Activated CD8-positive, alpha-beta memory T cell treated with anti-CD3 and anti-CD28 coated beads for 36 hours (primary cell): ENCODE results near the gene CAVIN4. TPM values are rescaled to one million over a fixed set of nuclear protein-coding genes. Genes with fewer than 3 reads are reported as not detected.

Experiments used
- CTCF ChIA-PET: fragments of 350-600 bp; sonication (Branson Sonifier 250); formaldehyde crosslinking; loops from one replicate; lab custom pipeline; 2021; ENCODE audit warnings: antibody characterized with exemption; lab: Charles Lee
- POLR2A ChIA-PET: fragments of 350-600 bp; sonication (Branson Sonifier 250); formaldehyde crosslinking; loops from one replicate; lab custom pipeline; 2021; ENCODE audit warnings: antibody characterized with exemption; lab: Charles Lee
- total RNA-seq, 2 experiments: library from RNA; stranded (reverse); gene quantifications; one replicate each; pipeline ENCODE4 v1.2.3, GENCODE V29; 2021

CAVIN4 gene
- total RNA-seq, 2 experiments from 2014 or later: 0.17 to 0.21 TPM

DNA sequence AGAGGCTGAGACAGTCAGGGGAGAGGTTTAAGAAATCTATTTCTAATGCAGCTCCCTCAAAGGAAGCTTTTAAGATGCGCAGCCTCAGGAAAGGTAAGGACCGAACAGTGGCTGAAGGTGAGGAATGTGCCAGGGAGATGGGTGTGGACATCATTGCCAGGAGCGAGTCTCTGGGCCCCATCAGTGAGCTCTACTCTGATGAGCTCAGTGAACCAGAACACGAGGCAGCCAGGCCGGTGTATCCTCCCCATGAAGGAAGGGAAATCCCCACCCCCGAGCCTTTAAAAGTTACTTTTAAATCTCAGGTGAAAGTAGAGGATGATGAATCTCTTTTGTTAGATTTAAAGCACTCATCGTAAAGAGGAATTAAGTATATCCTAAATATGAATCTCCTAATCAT, 8.2 kb downstream of the CAVIN4 start:
- ChIA-PET POLR2A (no interaction called here), CTCF (interaction anchor here (0.9 kb wide), 1 partner anchor 9 kb away, joined by 4 read pairs; no protein-coding TSS in a partner anchor)

- ChIA-PET CTCF (no interaction called here), POLR2A (no interaction called here)
These were observed 9.5 kb downstream of the CAVIN4 start for GRCh38 chr9:100587375-100587774.

DNA sequence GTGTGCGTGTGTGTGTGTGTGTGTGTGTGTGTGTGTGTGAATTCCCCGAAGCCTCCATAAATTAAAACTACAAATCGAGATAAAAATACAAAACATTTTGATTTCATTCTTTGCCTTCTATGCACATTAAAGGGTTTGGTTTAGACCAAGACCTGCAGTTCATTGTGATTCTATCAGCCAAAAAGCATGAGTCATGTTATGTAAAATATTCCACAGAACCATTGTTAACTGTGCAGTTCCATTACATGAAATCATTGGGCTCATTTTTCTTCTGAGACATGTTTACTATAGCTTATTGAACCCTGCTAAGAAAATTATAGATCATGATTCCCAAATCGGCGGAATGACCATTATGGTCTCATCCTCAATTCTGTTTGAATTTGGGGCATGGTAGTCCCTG, 11.7 kb downstream of the CAVIN4 start:
- POLR2A ChIA-PET: no interaction called here
- CTCF ChIA-PET: no interaction called here

DNA sequence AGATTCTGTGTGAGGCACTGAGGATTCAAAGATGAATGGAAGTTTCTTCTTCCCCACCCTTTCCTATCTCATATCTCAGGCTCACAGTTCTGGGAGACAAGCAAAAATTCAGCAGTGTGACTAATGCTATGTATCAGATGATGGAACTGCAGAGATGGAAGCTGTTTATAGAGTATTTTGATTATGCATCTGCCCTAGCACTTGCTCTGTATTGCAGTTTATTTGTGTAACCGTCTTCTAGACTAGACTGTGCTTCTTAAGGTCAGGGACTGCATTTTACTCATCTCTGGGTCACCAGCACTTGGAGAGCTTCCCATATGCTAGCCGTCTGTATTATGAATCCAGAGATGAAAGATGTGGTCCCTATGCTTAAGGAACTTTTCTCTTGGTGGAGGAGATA, 12.6 kb downstream of the CAVIN4 start:
- POLR2A ChIA-PET: no interaction called here
- CTCF ChIA-PET: no interaction called here

DNA sequence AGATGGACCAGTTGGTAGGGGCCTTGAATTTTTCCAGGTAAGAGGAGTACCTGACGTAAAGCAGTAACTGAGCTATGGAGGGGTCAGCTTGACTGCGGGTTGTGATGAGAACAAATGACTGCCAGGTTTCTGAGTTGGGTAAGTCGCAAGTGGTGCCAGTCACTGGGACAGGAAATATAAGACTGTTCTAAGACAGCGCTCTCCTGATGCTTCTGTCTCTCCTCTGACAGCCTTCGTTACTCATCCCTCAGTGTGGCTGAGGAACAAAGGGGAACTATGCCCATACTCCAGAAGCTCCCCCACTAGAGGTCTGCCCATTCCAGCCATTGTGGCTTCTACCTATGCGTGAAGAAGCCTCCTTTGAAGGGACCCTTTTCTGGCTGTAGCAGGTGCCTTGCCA, 13.3 kb downstream of the CAVIN4 start:
- POLR2A ChIA-PET: no interaction called here
- CTCF ChIA-PET: no interaction called here

GRCh38 chr9:100591639-100592412, 13.9 kb downstream of the CAVIN4 start:
- ChIA-PET POLR2A (no interaction called here), CTCF (no interaction called here)

DNA sequence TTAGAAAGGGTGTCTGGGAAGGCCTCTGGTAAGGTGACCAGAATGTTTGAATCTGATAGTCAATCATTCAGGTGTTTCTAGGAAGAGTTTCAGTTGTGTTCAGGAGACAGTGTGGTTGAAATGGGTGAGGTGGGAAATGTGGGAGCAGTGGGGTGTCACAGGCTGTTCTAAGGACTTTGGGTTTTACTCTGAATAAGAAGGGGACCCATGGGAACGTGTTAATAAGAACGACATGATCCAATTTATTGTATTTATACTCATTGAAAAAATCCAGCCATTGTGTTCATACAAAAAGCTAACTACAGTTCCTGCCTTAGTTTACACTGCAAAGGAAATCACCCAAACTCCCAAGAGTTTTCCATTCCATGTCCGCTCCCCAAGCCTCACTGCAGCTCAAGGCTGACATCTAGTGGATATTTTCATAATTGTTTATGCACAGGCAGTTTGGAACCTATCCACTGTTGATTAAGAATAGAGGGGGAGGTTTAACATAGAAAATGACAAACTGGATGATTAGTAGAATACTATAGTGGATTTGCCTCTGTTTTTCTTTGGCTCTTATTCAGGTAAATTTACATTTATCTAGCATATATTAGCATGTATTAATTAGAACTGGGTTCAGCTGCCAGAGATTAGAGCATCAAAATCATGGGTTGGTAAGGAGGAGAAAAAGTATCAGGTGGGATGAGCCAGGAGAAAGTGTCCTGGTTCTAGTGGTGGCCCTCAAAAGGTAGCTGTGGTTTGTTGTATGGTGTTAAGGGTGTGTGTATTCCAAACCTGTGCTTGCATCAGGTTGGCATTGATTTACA, 17.7 kb downstream of the CAVIN4 start:
- ChIA-PET POLR2A (interaction anchor here (0.6 kb wide), 1 partner anchor 268 kb away, joined by 3 read pairs; no protein-coding TSS in a partner anchor), CTCF (interaction anchor here (1.8 kb wide), 1 partner anchor 10 kb away, joined by 4 read pairs; no protein-coding TSS in a partner anchor)

DNA sequence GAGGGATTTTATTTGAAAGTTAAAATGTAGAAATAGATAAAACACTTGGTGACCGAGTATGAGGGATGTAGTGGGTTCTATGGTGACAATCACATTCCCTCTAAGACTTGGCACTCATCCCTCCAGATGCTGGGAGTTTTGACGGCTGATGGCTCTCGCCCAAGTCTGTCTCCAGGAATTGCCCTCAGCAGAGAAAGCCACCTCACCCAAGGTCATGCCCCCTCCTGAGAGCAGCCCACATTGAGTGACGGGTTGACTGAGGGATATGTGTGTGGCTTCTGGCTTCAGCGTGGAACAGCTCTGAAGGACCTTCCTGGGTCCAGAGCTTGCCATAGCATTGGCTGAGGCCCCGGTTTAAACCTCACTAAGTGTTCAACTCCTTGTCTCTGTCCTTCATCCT, 19.4 kb downstream of the CAVIN4 start:
- POLR2A ChIA-PET: no interaction called here
- CTCF ChIA-PET: no interaction called here

DNA sequence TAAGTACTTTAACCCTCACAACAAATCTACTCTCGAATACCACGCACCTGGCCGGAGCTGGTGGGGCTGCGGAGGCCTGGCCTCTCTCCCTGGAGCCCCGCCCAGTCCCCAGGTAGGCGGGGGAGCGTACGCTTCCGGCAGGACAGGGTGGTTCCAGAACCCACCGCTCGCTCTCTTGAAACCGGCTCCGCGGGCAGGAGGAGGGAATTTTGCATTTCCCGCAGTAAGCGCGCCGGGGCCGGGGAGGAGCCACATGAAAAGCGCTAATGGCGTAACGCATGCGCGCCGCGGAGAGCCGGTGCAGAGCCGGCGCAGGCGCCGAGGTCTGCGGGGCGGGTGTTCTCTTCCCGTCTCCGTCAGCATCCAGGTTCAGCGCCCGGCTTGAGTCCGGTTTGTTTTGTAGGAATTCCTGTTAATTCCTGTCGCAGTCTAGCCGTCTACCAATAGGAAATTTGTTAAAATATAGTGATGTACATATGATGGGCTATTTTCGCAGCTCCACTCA, 20.8 kb downstream of the CAVIN4 start:
- ChIA-PET CTCF (interaction anchor here (0.6 to 1.2 kb wide), 2 partner anchors 225 to 713 kb away, joined by 3 to 5 read pairs; no protein-coding TSS in a partner anchor), POLR2A (no interaction called here)

- CTCF ChIA-PET: interaction anchor here (2.5 kb wide), 1 partner anchor 711 kb away, joined by 9 read pairs; no protein-coding TSS in a partner anchor
These were observed 22.7 kb downstream of the CAVIN4 start for GRCh38 chr9:100600521-100601079.

DNA sequence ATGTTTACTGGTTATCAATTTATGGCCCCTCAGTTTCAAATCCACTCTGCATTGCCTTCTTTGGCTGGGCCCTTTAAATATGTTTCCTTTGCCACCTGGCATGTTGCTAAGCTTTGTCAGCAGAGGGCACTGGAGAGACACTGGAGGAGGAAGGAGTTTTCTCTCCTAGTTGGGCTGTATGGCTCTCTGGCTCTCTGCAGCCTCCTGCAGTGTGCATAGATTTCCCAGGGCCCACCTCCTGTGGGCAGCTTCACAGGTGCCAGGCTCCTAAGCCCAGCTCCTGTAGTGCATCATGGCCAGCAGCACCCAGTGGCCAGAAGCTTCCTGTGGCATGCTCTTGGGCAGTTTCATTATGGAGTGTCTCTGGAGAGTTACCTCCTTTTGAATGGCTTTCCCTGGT, 23.3 kb downstream of the CAVIN4 start:
- CTCF ChIA-PET: interaction anchor here (2.5 kb wide), 1 partner anchor 711 kb away, joined by 9 read pairs; no protein-coding TSS in a partner anchor
- POLR2A ChIA-PET: no interaction called here

More at GRCh38 chr9:100600521-100601079, 22.7 kb downstream of the CAVIN4 start:
- POLR2A ChIA-PET: no interaction called here

DNA sequence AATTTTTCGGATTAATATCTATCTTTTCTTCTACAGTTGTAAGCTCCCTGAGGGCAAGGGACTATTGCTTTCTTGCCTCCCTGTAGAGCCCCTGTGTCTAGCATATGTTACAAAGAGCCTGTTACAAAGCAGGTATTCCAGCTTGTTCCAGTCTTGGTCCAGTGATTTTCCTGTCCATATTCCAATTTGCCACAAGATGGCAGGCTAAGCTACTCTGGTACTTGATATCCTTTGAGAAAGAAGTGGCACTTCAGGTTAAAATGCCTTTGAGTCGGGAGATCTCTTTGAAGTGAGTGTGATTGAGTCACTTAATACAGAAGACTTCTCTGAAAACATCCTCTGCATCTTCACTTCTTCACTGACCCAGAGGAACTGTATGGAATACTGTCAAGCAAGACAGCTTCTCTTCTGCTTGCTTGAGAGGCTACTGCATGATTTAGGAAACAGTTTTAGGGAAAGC, 24.5 kb downstream of the CAVIN4 start:
- ChIA-PET CTCF (interaction anchor here (0.9 to 2.5 kb wide), 2 partner anchors 709 to 721 kb away, joined by 4 to 9 read pairs; no protein-coding TSS in a partner anchor), POLR2A (no interaction called here)

DNA sequence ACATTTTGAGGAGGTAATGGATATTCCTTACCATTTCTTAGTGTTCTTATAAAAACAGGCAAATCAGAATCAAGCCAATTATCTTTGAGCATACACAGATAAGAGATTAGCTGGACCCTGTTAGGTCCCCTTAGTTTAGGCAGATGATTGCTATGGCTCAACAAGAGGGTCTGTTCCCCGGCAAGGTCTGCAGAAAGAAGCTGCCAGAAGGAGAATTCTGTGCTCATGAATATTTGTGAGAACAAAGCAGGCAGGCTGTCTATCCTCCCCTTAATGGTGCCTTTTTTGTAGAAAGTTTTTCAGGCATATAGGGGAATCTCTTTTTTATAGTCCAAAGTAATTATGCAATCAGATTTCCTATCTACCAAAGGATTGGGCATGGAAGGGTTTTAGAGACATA, 27.5 kb downstream of the CAVIN4 start:
- CTCF ChIA-PET: no interaction called here
- POLR2A ChIA-PET: no interaction called here

- ChIA-PET POLR2A (no interaction called here), CTCF (interaction anchor here (0.8 kb wide), 1 partner anchor 13 kb away, joined by 3 read pairs; no protein-coding TSS in a partner anchor)
These were observed 41.3 kb downstream of the CAVIN4 start for GRCh38 chr9:100619194-100619593.

DNA sequence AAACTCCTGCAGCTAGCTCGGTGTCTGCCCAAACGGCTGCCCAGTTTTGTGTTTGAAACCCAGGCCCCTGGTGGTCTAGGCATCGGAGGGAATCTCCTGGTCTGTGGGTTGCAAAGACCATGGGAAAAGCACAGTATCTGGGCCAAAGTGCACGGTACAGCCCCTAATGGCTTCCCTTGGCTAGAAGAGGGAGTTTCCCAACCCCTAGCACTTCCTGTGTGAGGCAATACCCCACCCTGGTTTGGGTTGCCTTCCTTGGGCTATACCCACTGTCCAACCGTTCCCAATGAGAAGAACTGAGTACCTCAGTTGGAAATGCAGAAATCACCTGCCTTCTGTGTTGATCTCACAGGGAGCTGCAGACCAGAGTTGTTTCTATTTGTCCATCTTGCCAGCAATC, 41.8 kb downstream of the CAVIN4 start:
- CTCF ChIA-PET: interaction anchor here (0.8 kb wide), 1 partner anchor 13 kb away, joined by 3 read pairs; no protein-coding TSS in a partner anchor
- POLR2A ChIA-PET: no interaction called here

- ChIA-PET CTCF (no interaction called here), POLR2A (no interaction called here)
These were observed 46.1 kb downstream of the CAVIN4 start for GRCh38 chr9:100623969-100624368.

DNA sequence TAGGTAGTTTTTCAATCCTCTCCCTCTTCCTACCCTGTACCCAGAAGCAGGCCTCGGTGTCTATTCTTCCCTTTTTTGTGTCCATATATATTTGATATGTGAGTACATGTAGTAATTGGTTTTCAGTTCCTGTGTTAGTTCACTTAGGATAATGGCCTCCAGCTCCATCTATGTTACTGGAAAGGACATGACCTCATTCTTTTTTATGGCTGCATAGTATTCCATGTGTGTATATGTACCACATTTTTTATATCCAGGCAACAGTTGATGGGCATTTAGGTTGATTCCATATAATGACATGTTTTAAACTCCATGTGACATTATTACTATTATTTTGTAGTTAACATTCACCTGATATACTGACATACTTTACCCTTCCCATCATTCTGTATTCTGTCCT, 49.1 kb downstream of the CAVIN4 start:
- ChIA-PET CTCF (no interaction called here), POLR2A (no interaction called here)

DNA sequence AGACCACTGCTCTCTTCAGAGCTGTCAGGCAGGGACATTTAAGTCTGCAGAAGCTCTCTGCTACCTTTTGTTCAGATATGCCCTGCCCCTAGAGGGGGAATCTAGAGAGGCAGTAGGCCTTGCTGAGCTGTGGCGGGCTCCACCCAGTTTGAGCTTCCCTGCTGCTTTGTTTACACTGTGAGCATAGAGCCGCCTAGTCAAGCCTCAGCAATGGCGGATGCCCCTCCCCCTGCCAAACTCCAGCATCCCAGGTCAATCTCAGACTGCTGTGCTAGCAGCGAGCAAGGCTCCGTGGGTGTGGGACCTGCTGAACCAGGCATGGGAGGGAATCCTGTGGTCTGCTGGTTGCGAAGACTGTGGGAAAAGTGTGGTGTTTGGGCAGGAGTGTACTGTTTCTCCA, 59.9 kb downstream of the CAVIN4 start:
- CTCF ChIA-PET: no interaction called here

More for the DNA sequence above, 59.9 kb downstream of the CAVIN4 start:
- POLR2A ChIA-PET: no interaction called here
